Activated CD4-positive, alpha-beta T cell treated with anti-CD3 and anti-CD28 coated beads, Interleukin-2, Interleukin-4, amounts not matched to agents 100 ng/mL and 50 ng/mL, durations not matched to agents 16 hours and 8 hours (primary cell): ENCODE results near the gene MFGE8.

ENCODE experiments used
- DNase-seq: peaks from one replicate; pipeline ENCODE4 v3.0.0-alpha.2; 2020; ENCODE audit warnings: low spot score

Gene MFGE8

GRCh38 chr15:88898736-88899135 is 14.4 kb downstream of the MFGE8 start:
- DNase-seq: no peak

GRCh38 chr15:88897456-88898194 is 15.6 kb downstream of the MFGE8 start:
- peak; percentile 47 for DNase-seq

- DNase-seq: no peak
Observed at GRCh38 chr15:88897142-88897455, 16.1 kb downstream of the MFGE8 start.

- DNase-seq: no peak
Observed at GRCh38 chr15:88896333-88897033, 16.7 kb downstream of the MFGE8 start.

GRCh38 chr15:88894819-88895767 is 18.1 kb downstream of the MFGE8 start, which contains the start of gene HAPLN3:
HAPLN3 (minus strand) TSS chr15:88895544; CDS start chr15:88887298, 8,246 bp downstream.
- DNase-seq: peak; percentile 69

GRCh38 chr15:88894348-88894818 is 18.8 kb downstream of the MFGE8 start:
- peak; percentile 86 for DNase-seq

GRCh38 chr15:88891540-88892254 is 21.5 kb downstream of the MFGE8 start:
- no peak for DNase-seq

- DNase-seq: no peak
Observed at GRCh38 chr15:88890495-88890894, 22.7 kb downstream of the MFGE8 start.

- DNase-seq: no peak
Observed at GRCh38 chr15:88888719-88889118, 24.5 kb downstream of the MFGE8 start.

- DNase-seq: no peak
Observed at GRCh38 chr15:88887068-88887580, 26.1 kb downstream of the MFGE8 start.

- DNase-seq: no peak
Observed at GRCh38 chr15:88882785-88883184, 30.4 kb downstream of the MFGE8 start.

- no peak for DNase-seq
Observed at GRCh38 chr15:88881775-88882174, 31.4 kb downstream of the MFGE8 start.

GRCh38 chr15:88880944-88881740 is 32.0 kb downstream of the MFGE8 start:
- no peak for DNase-seq

GRCh38 chr15:88878720-88879184 is 34.4 kb downstream of the MFGE8 start:
- DNase-seq: peak; percentile 41

GRCh38 chr15:88877906-88878305 is 35.3 kb downstream of the MFGE8 start:
- no peak for DNase-seq

GRCh38 chr15:88877415-88877814 is 35.8 kb downstream of the MFGE8 start:
- DNase-seq: no peak

- no peak for DNase-seq
Observed at GRCh38 chr15:88876573-88876972, 36.6 kb downstream of the MFGE8 start.

GRCh38 chr15:88874684-88875083 is 38.5 kb downstream of the MFGE8 start:
- no peak for DNase-seq

- DNase-seq: no peak
Observed at GRCh38 chr15:88874275-88874674, 38.9 kb downstream of the MFGE8 start.

- no peak for DNase-seq
Observed at GRCh38 chr15:88873786-88874185, 39.4 kb downstream of the MFGE8 start.
